HepG2 (cell line): ENCODE measurements around the gene MPPE1. TPM values are rescaled to one million over a fixed set of nuclear protein-coding genes. Genes with fewer than 3 reads are reported as not detected.

Experiments used
- CENPX ChIP-seq: sonication (generic); formaldehyde crosslinking; IDR thresholded peaks from 2 replicates; pipeline ENCODE4 v1.9.0; 2021; ENCODE audit warnings: mild to moderate bottlenecking, missing genetic modification reagents, moderate library complexity
- ETV5 ChIP-seq: IDR thresholded peaks from 2 replicates; pipeline ENCODE4 v1.6.1; 2018; ENCODE audit warnings: missing biosample characterization, missing genetic modification reagents, inconsistent platforms, borderline replicate concordance
- GLMP ChIP-seq: sonication (generic); formaldehyde crosslinking; IDR thresholded peaks from 2 replicates; pipeline ENCODE4 v1.9.0; 2021; ENCODE audit warnings: missing genetic modification reagents, mild to moderate bottlenecking, borderline replicate concordance
- GRHL1 ChIP-seq: sonication (generic); formaldehyde crosslinking; conservative IDR thresholded peaks from 2 replicates; pipeline ENCODE4 v1.8.0; 2022; ENCODE audit warnings: missing genetic modification reagents
- MIXL1 ChIP-seq: IDR thresholded peaks from 2 replicates; pipeline ENCODE4 v1.6.1; 2016
- NR1H2 ChIP-seq: sonication (generic); formaldehyde crosslinking; IDR thresholded peaks from 2 replicates; pipeline ENCODE4 v1.8.1; 2022; ENCODE audit warnings: low read depth, missing genetic modification reagents, borderline replicate concordance
- ZMYM4 ChIP-seq: sonication (generic); formaldehyde crosslinking; IDR thresholded peaks from 2 replicates; pipeline ENCODE4 v1.8.1; 2023; ENCODE audit warnings: mild to moderate bottlenecking, missing genetic modification reagents
- ZNF230 ChIP-seq: sonication (generic); formaldehyde crosslinking; IDR thresholded peaks from 2 replicates; pipeline ENCODE4 v1.4.0; 2020; ENCODE audit warnings: mild to moderate bottlenecking, missing genetic modification reagents
- ZNF337 ChIP-seq: sonication (generic); formaldehyde crosslinking; IDR thresholded peaks from 2 replicates; pipeline ENCODE4 v1.5.1; 2020; ENCODE audit warnings: missing genetic modification reagents, low read depth, mild to moderate bottlenecking, borderline replicate concordance
- ZNF512B ChIP-seq: sonication (generic); formaldehyde crosslinking; IDR thresholded peaks from 2 replicates; pipeline ENCODE4 v1.5.1; 2020; ENCODE audit warnings: missing genetic modification reagents, mild to moderate bottlenecking, borderline replicate concordance
- ZNF574 ChIP-seq: sonication (generic); formaldehyde crosslinking; IDR thresholded peaks from 2 replicates; pipeline ENCODE4 v1.4.0; 2020; ENCODE audit warnings: missing genetic modification reagents
- ZNF687 ChIP-seq: sonication (generic); formaldehyde crosslinking; IDR thresholded peaks from 2 replicates; pipeline ENCODE4 v1.5.1; 2020; ENCODE audit warnings: mild to moderate bottlenecking, missing genetic modification reagents, moderate library complexity
- polyA plus RNA-seq, 8 experiments: library from polyadenylated mRNA; depleted of rRNA in 3 of 8; stranded (reverse) in 7 of 8; unstranded in 1 of 8; fragments of >200 nt; fragmentation: Illumina TruSeq in 4 of 8; extraction: Trizol in 4 of 8; gene quantifications; 2 replicates each; pipeline versions ENCODE4 v1.2.1 to v1.2.3, GENCODE V29; 2011 to 2016; ENCODE audit warnings: low read depth in 4 of 8, missing spikeins in 1 of 8, mixed read lengths in 1 of 8; ENCODE audit not compliant: insufficient read depth in 1 of 8
- total RNA-seq, 5 experiments: library from RNA; depleted of rRNA; stranded (reverse); fragments of >200 nt; fragmentation: Illumina TruSeq; extraction: Trizol; gene quantifications; 2 replicates each; pipeline ENCODE4 v1.2.3, GENCODE V29; 2016; ENCODE audit warnings: low read depth in 1 of 5

The MPPE1 gene
- total and polyA plus RNA-seq, 2 of the 13 experiments (the other 11 are each of a cell fraction or from before 2014, with no cell fraction given) = 9.6 to 11.9 TPM

- TF ChIP-seq ZNF512B (no peak), ZNF337 (CRISPR knock-in tag) (no peak), ETV5 (peak; percentile 15; the same call in 1 of the 2 replicates), CENPX (CRISPR knock-in tag) (no peak), ZMYM4 (peak; percentile 63; the same call in 1 of the 2 replicates), NR1H2 (no peak), MIXL1 (CRISPR knock-in tag) (no peak), GRHL1 (no peak), ZNF230 (CRISPR knock-in tag) (no peak), ZNF574 (CRISPR knock-in tag) (peak; percentile 49; the same call in 1 of the 2 replicates), GLMP (CRISPR knock-in tag) (no peak), ZNF687 (CRISPR knock-in tag) (peak; percentile 68)
Measured at GRCh38 chr18:11947214-11948191, 39.4 kb upstream of the MPPE1 start (continued).
